ENCODE data around the gene AGPAT4. TPM values are rescaled to one million over a fixed set of nuclear protein-coding genes. Genes with fewer than 3 reads are reported as not detected.
"Not testable (repeated sequence)": the region's sequence is repeated elsewhere in the genome, so short reads cannot be mapped to it uniquely, and the experiment has no call there.

Gene AGPAT4
- total RNA-seq, 6 experiments from 2014 or later, result 0.42 to 1.7 (median 0.78) TPM

- no peaks in the 10 kb centered on the region for H3K9me3 ChIP-seq
- DNase-seq (no peak), ATAC-seq (no peak)
- TF ChIP-seq CTCF (IDR thresholded peaks at IDR 0.05), result no peak
- H3K4me1 ChIP-seq, result no peaks in the 10 kb centered on the region
- H3K27ac ChIP-seq, result no peak overlapping the region
- 65% methylated on average over 4 of the region's 8 CpGs for WGBS (ENCODE audit: insufficient coverage, low coverage, low lambda C conversion rate, missing lambda C conversion rate)
- no peaks in the 10 kb centered on the region for H3K27me3 ChIP-seq
- intact Hi-C loops (cut with DNase I), result no loop called here
- H3K36me3 ChIP-seq, result no peaks in the 10 kb centered on the region
- no peak overlapping the region for H3K4me3 ChIP-seq
Measured at GRCh38 chr6:161181121-161181520, 92.7 kb downstream of the AGPAT4 start.

DNA sequence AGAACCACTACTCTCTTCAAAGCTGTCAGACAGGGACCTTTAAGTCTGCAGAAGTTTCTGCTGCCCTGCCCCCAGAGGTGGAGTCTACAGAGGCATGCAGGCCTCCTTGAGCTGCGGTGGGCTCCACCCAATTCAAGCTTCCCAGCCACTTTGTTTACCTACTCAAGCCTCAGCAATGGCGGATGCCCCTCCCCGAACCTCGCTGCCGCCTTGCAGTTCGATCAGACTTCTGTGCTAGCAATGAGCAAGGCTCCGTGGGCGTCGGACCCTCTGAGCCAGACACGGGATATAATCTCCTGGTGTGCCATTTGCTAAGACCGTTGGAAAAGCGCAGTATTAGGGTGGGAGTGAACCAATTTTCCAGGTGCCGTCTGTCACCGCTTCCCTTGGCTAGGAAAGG is 95.7 kb downstream of the AGPAT4 start:
- H3K9me3 ChIP-seq; intact Hi-C loops (cut with DNase I); H3K4me3 ChIP-seq; DNase-seq; H3K27me3 ChIP-seq; H3K4me1 ChIP-seq; ATAC-seq; H3K27ac ChIP-seq; H3K36me3 ChIP-seq: not testable (repeated sequence)
- 95% methylated on average over 8 of the region's 14 CpGs for WGBS (ENCODE audit: insufficient coverage, low coverage, low lambda C conversion rate, missing lambda C conversion rate)

- intact Hi-C loops (cut with DNase I); H3K4me1 ChIP-seq; H3K4me3 ChIP-seq; H3K27me3 ChIP-seq; ATAC-seq; H3K9me3 ChIP-seq; H3K36me3 ChIP-seq; DNase-seq; H3K27ac ChIP-seq: not testable (repeated sequence)
- 74% methylated on average over 3 of the region's 3 CpGs for WGBS (ENCODE audit: insufficient coverage, low coverage, low lambda C conversion rate, missing lambda C conversion rate)
Measured at GRCh38 chr6:161176428-161176827, 97.4 kb downstream of the AGPAT4 start.

- DNase-seq; H3K4me1 ChIP-seq; H3K9me3 ChIP-seq; H3K4me3 ChIP-seq; H3K27me3 ChIP-seq; H3K36me3 ChIP-seq; H3K27ac ChIP-seq; intact Hi-C loops (cut with DNase I); ATAC-seq: not testable (repeated sequence)
- 0% methylated on average over 1 of the region's 1 CpG for WGBS (ENCODE audit: insufficient coverage, low coverage, low lambda C conversion rate, missing lambda C conversion rate)
Measured at GRCh38 chr6:161172769-161173168, 101.1 kb downstream of the AGPAT4 start.

DNA sequence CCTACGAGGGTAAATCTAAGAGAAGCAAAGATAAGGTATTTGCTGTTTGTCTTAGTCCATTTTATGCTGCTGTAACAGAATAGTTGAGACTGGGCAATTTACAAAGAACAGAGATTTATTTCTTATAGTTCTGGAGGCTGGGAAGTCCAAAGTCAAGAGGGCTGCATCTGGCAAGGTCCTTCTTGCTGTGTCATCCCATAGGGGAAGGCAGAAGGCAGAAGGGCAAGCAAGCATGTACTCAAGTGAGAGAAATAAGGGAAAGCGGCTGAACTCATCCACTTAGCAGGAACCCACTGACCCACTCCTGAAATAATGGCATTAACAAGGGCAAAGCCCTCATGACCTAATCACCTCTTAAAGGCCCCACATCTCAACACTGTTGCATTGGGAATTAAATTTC is 102.7 kb downstream of the AGPAT4 start:
- H3K4me3 ChIP-seq, result no peak overlapping the region
- TF ChIP-seq CTCF (IDR thresholded peaks at IDR 0.05) (no peak), POLR2A (IDR thresholded peaks at IDR 0.05) (no peak)
- H3K27me3 ChIP-seq, result no peaks in the 10 kb centered on the region
- WGBS (ENCODE audit: insufficient coverage, low coverage, low lambda C conversion rate, missing lambda C conversion rate), result 83% methylated on average over 2 of the region's 2 CpGs
- H3K27ac ChIP-seq, result no peak overlapping the region
- no peaks in the 10 kb centered on the region for H3K36me3 ChIP-seq
- peaks cover 0 to 3% (median 0%) of the 10 kb centered on the region in 4 donors for H3K4me1 ChIP-seq
- ATAC-seq (no peak), DNase-seq (no peak)
- intact Hi-C loops (cut with DNase I), result no loop called here
- H3K9me3 ChIP-seq, result no peaks in the 10 kb centered on the region

GRCh38 chr6:161169696-161170095 is 104.2 kb downstream of the AGPAT4 start:
- ATAC-seq, result peak in 3 of 4 donors; percentile 15 to 44 (median 26)
- DNase-seq, result peak in 1 of 3 donors; percentile 64

More at GRCh38 chr6:161169696-161170095, 104.2 kb downstream of the AGPAT4 start:
- Histone ChIP-seq H3K4me1 (peaks cover 0 to 3% (median 0%) of the 10 kb centered on the region in 4 donors), H3K27ac (no peak overlapping the region), H3K9me3 (no peaks in the 10 kb centered on the region), H3K27me3 (no peaks in the 10 kb centered on the region), H3K4me3 (no peak overlapping the region), H3K36me3 (no peaks in the 10 kb centered on the region)
- intact Hi-C loops (cut with DNase I), result no loop called here
- TF ChIP-seq CTCF (IDR thresholded peaks at IDR 0.05), result no peak
- TF ChIP-seq POLR2A (IDR thresholded peaks at IDR 0.05), result no peak
- WGBS (ENCODE audit: insufficient coverage, low coverage, low lambda C conversion rate, missing lambda C conversion rate), result 60% methylated on average over 4 of the region's 4 CpGs
